GM12878 (cell line): ENCODE measurements around the gene MCM3. TPM values are rescaled to one million over a fixed set of nuclear protein-coding genes. Genes with fewer than 3 reads are reported as not detected.

ENCODE experiments used
- BRCA1 ChIP-seq: IDR thresholded peaks from 2 replicates; pipeline ENCODE4 v1.6.1; 2011; ENCODE audit warnings: low read depth, low read length, improper control_type of control experiment
- CREB1 ChIP-seq: IDR thresholded peaks from 2 replicates; pipeline ENCODE4 v1.6.1; 2012; ENCODE audit warnings: low read depth, mild to moderate bottlenecking, inconsistent platforms
- E4F1 ChIP-seq: fragments of 450-650 bp; IDR thresholded peaks from 2 replicates; pipeline ENCODE4 v1.6.1; 2018; ENCODE audit warnings: borderline replicate concordance, mild to moderate bottlenecking; ENCODE audit not compliant: partially characterized antibody
- ETV6 ChIP-seq, 2 experiments: fragments of 450-650 bp in 1 of 2; IDR thresholded peaks in 1 of 2; conservative IDR thresholded peaks in 1 of 2; 2 replicates each; pipeline ENCODE4 v1.6.1; 2014; ENCODE audit warnings: antibody characterized with exemption in 1 of 2, borderline replicate concordance in 1 of 2, low read depth in 1 of 2, mild to moderate bottlenecking in 1 of 2, moderate library complexity in 1 of 2
- HDAC6 ChIP-seq: fragments of 200-600 bp; sonication (generic); IDR thresholded peaks from one replicate; pipeline ENCODE4 v1.8.0; 2017; ENCODE audit warnings: antibody characterized with exemption; ENCODE audit not compliant: unreplicated experiment
- JUNB ChIP-seq: IDR thresholded peaks from 2 replicates; pipeline ENCODE4 v1.6.1; 2016; ENCODE audit warnings: antibody characterized with exemption, mild to moderate bottlenecking
- POU2F2 ChIP-seq: IDR thresholded peaks from 3 replicates; pipeline ENCODE4 v1.6.1; 2011; ENCODE audit warnings: low read depth, mild to moderate bottlenecking, low read length, borderline replicate concordance
- RELA ChIP-seq: fragments of 450-650 bp; IDR thresholded peaks from 2 replicates; pipeline ENCODE4 v1.8.0; 2014; ENCODE audit warnings: borderline replicate concordance; ENCODE audit not compliant: partially characterized antibody
- RUNX3 ChIP-seq: IDR thresholded peaks from 2 replicates; pipeline ENCODE4 v1.6.1; 2012; ENCODE audit warnings: low read length, inconsistent platforms
- SIN3A ChIP-seq: IDR thresholded peaks from 2 replicates; pipeline ENCODE4 v1.6.1; 2012; ENCODE audit warnings: low read depth, low read length, improper control_type of control experiment
- SKIL ChIP-seq: fragments of 450-650 bp; IDR thresholded peaks from 2 replicates; pipeline ENCODE4 v1.6.1; 2017; ENCODE audit warnings: mild to moderate bottlenecking, low read depth, inconsistent platforms; ENCODE audit not compliant: poor library complexity, severe bottlenecking
- SP1 ChIP-seq: IDR thresholded peaks from one replicate; pipeline ENCODE4 v1.6.1; 2011; ENCODE audit warnings: low read depth, low read length
- SPI1 ChIP-seq: IDR thresholded peaks from 2 replicates; pipeline ENCODE4 v1.6.1; 2011; ENCODE audit warnings: low read depth, mild to moderate bottlenecking, low read length, moderate library complexity, borderline replicate concordance; ENCODE audit not compliant: insufficient read depth
- STAT3 ChIP-seq: IDR thresholded peaks from 2 replicates; pipeline ENCODE4 v1.6.1; 2011; ENCODE audit warnings: low read depth, low read length, improper control_type of control experiment
- TBL1XR1 ChIP-seq: IDR thresholded peaks from 2 replicates; pipeline ENCODE4 v1.6.1; 2012; ENCODE audit warnings: low read depth, low read length, improper control_type of control experiment
- TCF3 ChIP-seq: IDR thresholded peaks from 2 replicates; pipeline ENCODE4 v1.6.1; 2012; ENCODE audit warnings: low read depth, mild to moderate bottlenecking, low read length, borderline replicate concordance; ENCODE audit not compliant: insufficient read depth
- ZNF592 ChIP-seq: fragments of 450-650 bp; IDR thresholded peaks from 2 replicates; pipeline ENCODE4 v1.6.1; 2017; ENCODE audit warnings: mild to moderate bottlenecking, moderate library complexity
- ZNF687 ChIP-seq: fragments of 450-650 bp; IDR thresholded peaks from 2 replicates; pipeline ENCODE4 v1.6.1; 2017; ENCODE audit warnings: mild to moderate bottlenecking, moderate library complexity
- polyA plus RNA-seq, 11 experiments: library from polyadenylated mRNA; depleted of rRNA in 4 of 11; unstranded in 6 of 11; stranded (reverse) in 5 of 11; fragments of >200 nt; fragmentation: Nextera tagmentation in 4 of 11; fragmentation: Illumina TruSeq in 1 of 11; extraction: Ambion mirVana in 4 of 11; extraction: Trizol in 1 of 11; gene quantifications; 1 replicate in 1 of 11; 2 replicates in 10 of 11; pipeline versions ENCODE4 v1.2.1 to v1.2.3, GENCODE V29; 2011 to 2016; ENCODE audit warnings: inconsistent platforms in 2 of 11, missing spikeins in 2 of 11, low read depth in 1 of 11
- total RNA-seq, 4 experiments: library from RNA; depleted of rRNA in 3 of 4; stranded (reverse); fragments of >200 nt in 3 of 4; fragmentation: Illumina TruSeq in 1 of 4; extraction: Trizol in 1 of 4; gene quantifications; 2 replicates each; pipeline versions ENCODE4 v1.2.1 to v1.2.3, GENCODE V29; 2013 to 2021

The MCM3 gene
- total and polyA plus RNA-seq, 10 of the 15 experiments (the other 5 are each of a cell fraction or from before 2014, with no cell fraction given) = 74.1 to 265 (median 214) TPM

- 0 out of 2 replicates have a peak, but pooled peaks have one; percentile 54 for TF ChIP-seq ZNF687
- no peak for TF ChIP-seq STAT3
- peak; percentile 20 for TF ChIP-seq SKIL
- 0 out of 3 replicates have a peak, but pooled peaks have one; percentile 20 for TF ChIP-seq POU2F2
- no peak for TF ChIP-seq E4F1
- TF ChIP-seq RELA = no peak
- no peak for TF ChIP-seq JUNB
- TF ChIP-seq RUNX3 = peak; percentile 1; the same call in 1 of the 2 replicates
- TF ChIP-seq TBL1XR1 = no peak
- no peak for TF ChIP-seq ZNF592
- TF ChIP-seq SP1 = no peak
- TF ChIP-seq HDAC6 = no peak
- no peak for TF ChIP-seq BRCA1
- TF ChIP-seq SIN3A = no peak
- TF ChIP-seq SPI1 = peak; percentile 91
- TF ChIP-seq TCF3 = no peak
- TF ChIP-seq ETV6 (conservative IDR thresholded peaks at IDR 0.05 in 1 of 2, IDR thresholded peaks at IDR 0.05 in 1 of 2; ENCODE audit: borderline replicate concordance in 1 of 2, low read depth in 1 of 2) = 0 out of 4 replicates have a peak, but pooled peaks of 1 of the 2 experiments have one; percentile 35
- no peak for TF ChIP-seq CREB1
Measured at GRCh38 chr6:52304983-52305390, 20.4 kb upstream of the MCM3 start (continued).
